H1 (cell line): ENCODE measurements around the gene SLC22A3. TPM values are rescaled to one million over a fixed set of nuclear protein-coding genes. Genes with fewer than 3 reads are reported as not detected.

ENCODE experiments used
- CBX5 ChIP-seq: fragments of 300-800, 300-1000 bp; sonication (generic); IDR thresholded peaks from 2 replicates; pipeline ENCODE4 v1.7.1; 2016; ENCODE audit warnings: antibody characterized with exemption, low read length, low read depth
- polyA plus RNA-seq, 7 experiments: library from polyadenylated mRNA; depleted of rRNA in 3 of 7; stranded (reverse) in 5 of 7; unstranded in 2 of 7; fragments of >200 nt in 5 of 7; fragments of 200-250 nt in 2 of 7; gene quantifications; 1 replicate in 5 of 7; 2 replicates in 1 of 7; 4 replicates in 1 of 7; pipeline versions ENCODE4 v1.2.1 to v1.2.3, GENCODE V29; 2011 to 2013; ENCODE audit warnings: missing spikeins in 2 of 7, mixed read lengths in 2 of 7
- total RNA-seq: library from RNA; stranded (reverse); fragmentation: NEBNext Ultra II Directional; extraction: Animal tissue kit (Norgen Biotek cat#: 25700); gene quantifications from 2 replicates; pipeline ENCODE4 v1.2.1, GENCODE V29; 2021

SLC22A3 gene
- total and polyA plus RNA-seq, 2 of the 8 experiments (the other 6 are each of a cell fraction or from before 2014, with no cell fraction given): 1.0 to 2.9 TPM

DNA sequence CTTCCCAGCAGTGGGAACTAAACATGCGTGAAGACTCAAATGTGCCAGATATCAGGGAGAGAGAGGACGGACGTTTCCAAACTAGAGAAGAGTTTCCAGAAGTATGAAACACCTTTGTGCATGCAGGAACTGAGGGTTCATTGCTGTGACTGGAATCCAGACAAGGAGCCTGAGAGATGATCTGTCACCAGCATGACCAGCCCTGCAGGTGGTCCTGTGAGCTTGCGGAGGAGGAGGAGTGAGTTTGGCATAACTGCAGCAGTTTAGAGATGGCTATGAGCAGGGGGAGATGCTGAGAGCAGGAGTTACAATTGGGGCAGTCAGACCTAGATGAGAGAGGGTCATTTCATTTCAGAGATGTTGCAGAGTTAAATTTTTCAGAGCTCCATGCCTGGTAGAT lies 89.6 kb downstream of the SLC22A3 start (continued):
- no peak for TF ChIP-seq CBX5
